Karpas-422 (cell line): ENCODE data around the gene PARVG. TPM values are rescaled to one million over a fixed set of nuclear protein-coding genes. Genes with fewer than 3 reads are reported as not detected.
A peak's percentile ranks its signal among the peaks of the same experiment; 100 is the strongest.

Source experiments
- DNase-seq: peaks from one replicate; pipeline ENCODE4 v3.0.0-alpha.2; 2015
- H2AFZ ChIP-seq: fragments of 200-600 bp; sonication (generic); 2 replicates; pipeline ENCODE4 v1.6.1; 2014; ENCODE audit warnings: antibody characterized with exemption, low read length, mixed read lengths
- H3K27ac ChIP-seq: fragments of 200-600 bp; sonication (generic); 2 replicates; pipeline ENCODE4 v1.5.1; 2014; ENCODE audit warnings: mild to moderate bottlenecking, low read length, moderate library complexity
- H3K27me3 ChIP-seq: fragments of 200-600 bp; sonication (generic); 2 replicates; pipeline ENCODE4 v1.6.1; 2014; ENCODE audit warnings: low read length, mixed read lengths
- H3K36me3 ChIP-seq: fragments of 200-600 bp; sonication (generic); 2 replicates; pipeline ENCODE4 v1.6.1; 2014; ENCODE audit warnings: low read length, mixed read lengths; ENCODE audit not compliant: insufficient read depth
- H3K4me1 ChIP-seq: fragments of 200-600 bp; sonication (generic); 2 replicates; pipeline ENCODE4 v1.6.1; 2014; ENCODE audit warnings: mild to moderate bottlenecking, low read length, mixed read lengths
- H3K4me2 ChIP-seq: fragments of 200-600 bp; sonication (generic); 2 replicates; pipeline ENCODE4 v1.6.1; 2014; ENCODE audit warnings: low read length, low read depth, mild to moderate bottlenecking; ENCODE audit not compliant: poor library complexity, severe bottlenecking
- H3K4me3 ChIP-seq: fragments of 200-600 bp; sonication (generic); 2 replicates; pipeline ENCODE4 v1.5.1; 2014; ENCODE audit warnings: mild to moderate bottlenecking, antibody characterized with exemption, low read length, mixed read lengths
- H3K79me2 ChIP-seq: fragments of 200-600 bp; sonication (generic); 2 replicates; pipeline ENCODE4 v1.6.1; 2014; ENCODE audit warnings: mild to moderate bottlenecking, low read length, mixed read lengths
- H3K9ac ChIP-seq: fragments of 200-600 bp; sonication (generic); 2 replicates; pipeline ENCODE4 v1.6.0; 2014; ENCODE audit warnings: low read length
- H3K9me2 ChIP-seq: fragments of 200-600 bp; sonication (generic), shearing (Covaris generic); replicated peaks from 2 replicates; pipeline ENCODE4 v1.6.0; 2014; ENCODE audit warnings: mild to moderate bottlenecking, low read length, moderate library complexity; ENCODE audit not compliant: insufficient read depth
- H3K9me3 ChIP-seq: fragments of 300-700, 200-600 bp; sonication (generic); 2 replicates; pipeline ENCODE4 v1.6.1; 2014; ENCODE audit warnings: low read length, mixed read lengths
- H4K20me1 ChIP-seq: fragments of 200-600 bp; sonication (generic); 2 replicates; pipeline ENCODE4 v1.6.1; 2014; ENCODE audit warnings: mild to moderate bottlenecking, antibody characterized with exemption, low read length, low read depth; ENCODE audit not compliant: insufficient read depth
- total RNA-seq: library from RNA; depleted of rRNA; stranded (reverse); fragments of >200 nt; shearing (Covaris generic); gene quantifications from 2 replicates; pipeline ENCODE4 v1.2.3, GENCODE V29; 2014; ENCODE audit warnings: low replicate concordance

The PARVG gene
- total RNA-seq, 1 experiment from 2014 or later: 6.3 TPM

DNA sequence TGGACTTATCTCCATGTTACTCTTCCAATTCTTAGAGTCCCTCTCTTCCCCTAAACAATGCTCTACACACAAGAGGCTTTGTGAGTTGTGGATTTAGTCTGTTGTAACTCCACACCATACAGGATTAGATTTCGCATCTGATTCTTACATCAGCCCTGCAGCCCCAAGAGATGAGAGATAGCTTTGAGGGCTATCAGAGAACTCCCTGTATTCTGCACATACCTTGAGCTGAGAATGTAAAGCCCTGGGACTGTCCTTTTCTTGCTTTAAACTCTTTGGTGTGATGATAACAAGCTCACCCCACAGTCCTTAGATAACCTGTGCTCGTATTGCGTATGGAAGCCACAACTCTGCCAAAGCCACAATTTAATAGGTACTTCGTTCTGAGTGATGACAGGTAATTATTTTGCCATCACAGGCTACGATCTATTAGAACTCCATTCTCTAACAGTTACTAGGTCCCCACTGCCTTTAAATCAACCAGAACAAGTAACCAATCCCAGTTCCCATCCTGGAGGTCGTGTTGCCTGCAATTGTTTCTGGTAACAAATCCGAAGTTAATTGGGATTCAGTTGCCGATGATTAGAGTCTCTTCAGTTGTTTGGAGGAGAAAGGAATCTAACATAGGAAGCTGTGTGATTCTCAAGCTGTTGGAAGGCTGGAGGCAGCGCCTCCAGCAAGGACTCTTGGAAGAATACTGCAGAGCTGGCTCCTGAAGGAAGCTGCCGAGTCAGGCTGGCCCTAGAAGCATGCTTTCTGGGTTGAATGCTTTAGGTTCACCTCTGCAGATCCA lies 1.3 kb upstream of the PARVG start:
- Histone ChIP-seq H3K36me3 (no peaks in the 10 kb centered on the region), H3K9me3 (no peaks in the 10 kb centered on the region), H3K4me3 (no peak overlapping the region), H3K9ac (no peak overlapping the region), H3K4me1 (peaks cover 8% of the 10 kb centered on the region), H3K27ac (no peak overlapping the region), H3K27me3 (0 out of 2 replicates have a peak, but pooled peaks cover 3% of the 10 kb centered on the region), H3K9me2 (no peaks in the 10 kb centered on the region), H3K79me2 (no peaks in the 10 kb centered on the region), H3K4me2 (no peak overlapping the region), H4K20me1 (no peaks in the 10 kb centered on the region), H2AFZ (no peak overlapping the region)
- DNase-seq: no peak

DNA sequence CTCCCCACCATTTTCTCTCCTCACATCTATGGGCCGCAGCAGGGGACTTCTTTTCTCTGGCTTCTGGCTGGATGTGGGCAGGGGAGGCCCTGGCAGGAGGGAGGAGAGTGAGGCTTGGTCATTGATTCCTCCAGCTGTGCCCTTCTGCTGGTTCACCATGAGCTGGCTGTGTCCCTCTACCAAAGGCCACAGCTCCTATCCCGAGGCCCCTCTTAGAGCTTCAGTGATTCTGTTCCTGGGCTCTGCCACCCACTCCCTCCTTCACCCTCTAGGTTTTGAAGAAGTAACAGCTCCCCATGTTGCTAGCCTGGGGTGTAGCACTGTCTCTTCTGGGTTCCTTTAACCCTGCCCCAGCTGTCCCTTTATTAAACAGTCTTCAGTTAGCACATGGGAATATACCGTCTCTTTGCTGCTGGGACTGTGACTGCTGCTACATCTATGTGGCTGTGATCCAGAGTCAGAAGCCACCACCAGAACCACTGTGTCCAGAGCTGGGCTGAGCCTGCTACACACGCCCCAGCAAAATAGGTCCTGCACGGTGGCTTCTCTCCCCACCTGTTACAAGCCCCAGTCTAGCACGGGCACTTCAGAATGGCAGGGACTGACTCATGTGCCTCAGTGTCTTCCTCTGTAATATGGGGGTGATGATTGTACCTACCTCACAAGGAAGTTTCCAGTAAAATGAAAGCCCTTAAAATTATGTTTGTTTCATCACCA lies 578 bp upstream of the PARVG start:
- no peak overlapping the region for H2AFZ ChIP-seq

DNA sequence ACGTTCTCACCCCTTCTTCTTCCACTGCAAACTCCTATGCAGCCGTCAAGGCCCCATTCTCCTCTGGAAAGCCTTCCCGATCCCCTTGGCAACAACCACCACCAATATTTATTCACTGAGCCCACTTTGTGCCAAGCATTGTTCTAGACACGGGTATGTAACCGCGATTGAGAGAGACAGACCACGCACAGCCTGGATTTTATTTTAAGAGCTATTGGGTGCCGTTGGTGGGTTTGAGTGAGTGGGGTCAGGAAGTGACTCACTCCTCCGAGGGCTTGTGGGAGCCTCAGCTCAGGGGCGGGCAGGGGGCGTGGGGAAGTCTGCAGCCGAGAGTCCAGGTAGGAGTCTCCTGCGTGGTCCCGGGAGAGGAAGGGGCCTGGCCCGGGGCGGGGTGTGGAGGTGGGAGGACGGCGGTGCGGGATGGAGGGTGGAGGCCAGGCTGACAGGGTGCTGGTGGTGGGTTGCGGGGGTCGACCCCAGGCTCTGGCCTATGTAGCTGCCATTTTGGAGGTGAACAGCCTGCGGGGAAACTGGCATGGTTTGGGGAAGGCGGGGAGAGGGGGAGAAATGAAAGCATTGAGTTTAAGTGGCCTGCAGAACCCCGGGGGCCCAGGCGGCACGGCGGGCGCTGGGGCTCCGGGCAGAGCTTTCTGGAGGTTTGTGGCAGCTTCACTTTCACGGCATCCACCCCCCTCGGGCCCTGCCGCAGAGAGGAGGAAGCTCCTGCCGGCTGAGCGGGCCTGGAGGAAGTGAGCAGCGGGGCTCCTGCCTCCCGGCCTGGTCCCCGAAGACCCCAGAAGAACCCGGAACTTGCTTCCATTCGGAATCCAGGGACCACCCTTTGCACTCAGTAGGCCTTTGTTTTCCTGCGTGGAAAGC lies 547 bp downstream of the PARVG start:
- no peaks in the 10 kb centered on the region for H3K9me3 ChIP-seq
- no peaks in the 10 kb centered on the region for H3K79me2 ChIP-seq
- peak; percentile 47 for DNase-seq
- H3K27me3 ChIP-seq: 0 out of 2 replicates have a peak, but pooled peaks cover under 1% of the 10 kb centered on the region
- no peak overlapping the region for H3K4me3 ChIP-seq
- peak overlapping the region; percentile 41 for H3K4me2 ChIP-seq
- no peak overlapping the region for H2AFZ ChIP-seq
- no peaks in the 10 kb centered on the region for H3K36me3 ChIP-seq
- no peaks in the 10 kb centered on the region for H3K9me2 ChIP-seq
- peak overlapping the region; percentile 38 for H3K9ac ChIP-seq
- H3K4me1 ChIP-seq: peaks cover 8% of the 10 kb centered on the region
- H4K20me1 ChIP-seq: no peaks in the 10 kb centered on the region
- no peak overlapping the region for H3K27ac ChIP-seq

More for the DNA sequence above, 578 bp upstream of the PARVG start:
- Histone ChIP-seq H4K20me1 (no peaks in the 10 kb centered on the region), H3K27ac (no peak overlapping the region), H3K36me3 (no peaks in the 10 kb centered on the region), H3K4me2 (no peak overlapping the region), H3K9ac (no peak overlapping the region), H3K9me2 (no peaks in the 10 kb centered on the region), H3K79me2 (no peaks in the 10 kb centered on the region), H3K4me3 (no peak overlapping the region), H3K4me1 (peaks cover 8% of the 10 kb centered on the region), H3K27me3 (0 out of 2 replicates have a peak, but pooled peaks cover 3% of the 10 kb centered on the region), H3K9me3 (no peaks in the 10 kb centered on the region)
- no peak for DNase-seq

DNA sequence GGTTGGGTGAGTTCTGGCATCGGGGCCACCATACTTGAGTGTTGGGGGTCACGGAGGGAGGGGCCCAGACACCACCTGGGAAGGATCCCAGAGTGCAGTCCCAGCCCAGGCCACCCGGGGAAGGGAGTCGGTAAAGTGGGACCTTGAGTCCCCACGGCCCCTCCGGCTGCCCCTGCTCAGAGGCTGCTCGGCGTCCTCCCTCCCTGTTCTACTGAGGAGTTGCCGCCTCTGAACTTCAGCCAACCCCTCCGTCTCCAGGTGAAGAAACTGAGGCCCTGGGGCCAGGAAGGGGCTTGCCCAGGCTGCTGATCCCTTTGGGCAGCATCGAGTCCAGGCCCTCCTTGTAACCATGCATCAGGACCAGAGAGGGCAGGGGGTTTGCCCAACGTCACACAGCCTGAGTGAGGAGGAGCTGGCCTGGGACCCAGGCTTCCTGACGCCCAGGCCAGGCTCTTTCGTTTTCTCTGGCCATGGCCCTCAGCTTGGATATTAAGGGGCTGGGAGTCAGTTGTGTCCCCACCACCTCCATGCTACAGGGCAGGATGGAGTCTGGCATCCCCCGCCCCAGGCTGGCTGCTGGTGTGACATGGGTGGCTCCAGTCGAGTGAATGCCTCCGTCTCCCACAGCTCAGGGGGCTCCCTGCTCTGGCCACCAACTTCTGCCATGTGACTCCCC lies 1.3 kb downstream of the PARVG start:
- Histone ChIP-seq H3K36me3 (no peaks in the 10 kb centered on the region), H3K9me2 (no peaks in the 10 kb centered on the region), H3K4me3 (no peak overlapping the region), H2AFZ (no peak overlapping the region), H3K9ac (peak overlapping the region; percentile 38), H3K9me3 (no peaks in the 10 kb centered on the region), H3K4me1 (peaks cover 8% of the 10 kb centered on the region), H3K27me3 (no peaks in the 10 kb centered on the region), H3K4me2 (peak overlapping the region; percentile 41), H4K20me1 (no peaks in the 10 kb centered on the region), H3K27ac (no peak overlapping the region), H3K79me2 (no peaks in the 10 kb centered on the region)
- DNase-seq: no peak

DNA sequence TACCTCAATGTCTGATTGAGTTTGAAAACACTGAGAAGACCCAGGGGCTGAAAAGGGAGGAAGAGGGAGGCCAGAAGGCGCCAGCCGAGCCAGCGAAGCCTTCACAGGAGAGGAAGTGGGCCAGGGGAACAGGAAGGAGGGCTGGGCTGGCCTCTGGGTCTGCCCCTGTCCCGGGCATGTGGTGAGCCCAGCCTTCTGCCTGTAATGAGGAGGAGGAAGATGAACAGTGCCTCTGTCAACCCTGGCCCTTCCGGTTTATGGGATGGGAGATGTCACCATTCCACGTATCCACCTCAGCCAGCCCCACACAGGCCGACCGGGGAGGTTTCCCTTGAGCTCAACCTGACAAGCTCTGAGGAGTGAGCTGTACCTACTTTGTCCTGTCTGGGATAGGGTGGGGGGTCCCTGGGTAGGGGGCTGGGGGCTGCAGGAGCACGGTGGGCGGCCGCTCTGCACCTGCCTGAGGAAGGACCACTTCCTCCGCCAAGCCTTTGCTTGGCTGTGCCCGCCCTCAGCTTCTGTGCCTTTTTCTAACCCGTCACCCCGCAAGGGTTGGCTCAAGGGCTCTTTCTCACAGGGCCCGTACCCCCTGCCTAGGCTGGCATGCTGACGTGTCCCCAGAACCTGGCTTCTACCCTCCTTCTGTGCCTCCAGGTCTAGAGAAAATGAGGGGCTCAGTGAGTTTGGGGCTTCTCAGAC lies 2.0 kb downstream of the PARVG start:
- Histone ChIP-seq H3K4me1 (peaks cover 8% of the 10 kb centered on the region), H3K4me3 (no peak overlapping the region), H4K20me1 (no peaks in the 10 kb centered on the region), H2AFZ (no peak overlapping the region), H3K27me3 (no peaks in the 10 kb centered on the region), H3K9me3 (no peaks in the 10 kb centered on the region), H3K36me3 (no peaks in the 10 kb centered on the region), H3K9ac (no peak overlapping the region), H3K27ac (no peak overlapping the region), H3K4me2 (no peak overlapping the region), H3K79me2 (no peaks in the 10 kb centered on the region), H3K9me2 (no peaks in the 10 kb centered on the region)
- no peak for DNase-seq

DNA sequence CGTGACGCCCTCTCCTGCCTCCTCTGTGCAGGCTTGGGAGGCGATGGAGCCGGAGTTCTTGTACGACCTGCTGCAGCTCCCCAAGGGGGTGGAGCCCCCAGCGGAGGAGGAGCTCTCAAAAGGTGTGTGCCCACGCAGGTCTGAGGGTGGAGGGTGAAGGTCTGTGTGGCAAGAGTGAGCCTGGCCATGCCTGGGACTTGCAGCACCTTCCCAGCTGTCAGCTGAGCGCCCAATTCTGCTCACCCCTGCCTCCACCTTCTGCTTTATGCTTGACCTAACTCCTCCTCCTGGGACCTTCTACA lies 2.5 kb downstream of the PARVG start:
- Histone ChIP-seq H3K36me3 (no peaks in the 10 kb centered on the region), H3K4me2 (no peak overlapping the region), H3K79me2 (no peaks in the 10 kb centered on the region), H2AFZ (no peak overlapping the region), H3K9me2 (no peaks in the 10 kb centered on the region), H4K20me1 (0 out of 2 replicates have a peak, but pooled peaks cover 3% of the 10 kb centered on the region), H3K27ac (no peak overlapping the region), H3K27me3 (no peaks in the 10 kb centered on the region), H3K9me3 (no peaks in the 10 kb centered on the region), H3K4me3 (no peak overlapping the region), H3K4me1 (peaks cover 8% of the 10 kb centered on the region), H3K9ac (no peak overlapping the region)
- no peak for DNase-seq

DNA sequence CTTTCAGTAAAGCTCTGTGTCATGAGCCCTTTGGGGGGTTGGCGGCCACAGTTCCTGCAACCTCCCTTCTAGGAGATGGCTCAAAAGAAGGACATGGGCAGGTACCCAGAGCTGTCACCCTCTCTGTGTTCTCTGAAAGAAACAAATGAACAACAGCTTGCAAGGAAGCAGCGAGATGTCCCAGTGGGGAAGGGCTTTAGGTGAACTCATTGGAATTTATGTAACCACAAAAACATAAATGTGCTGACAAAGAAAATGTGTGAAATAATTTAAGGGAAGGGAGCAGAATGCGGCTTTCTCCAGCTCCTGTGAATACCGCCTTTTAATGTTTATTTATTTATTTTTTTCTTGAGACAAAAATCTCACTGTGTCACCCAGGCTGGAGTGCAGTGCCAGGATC lies 3.3 kb downstream of the PARVG start:
- Histone ChIP-seq H4K20me1 (0 out of 2 replicates have a peak, but pooled peaks cover 3% of the 10 kb centered on the region), H3K9me2 (no peaks in the 10 kb centered on the region), H3K36me3 (no peaks in the 10 kb centered on the region), H3K4me2 (no peak overlapping the region), H3K27ac (no peak overlapping the region), H3K9ac (no peak overlapping the region), H3K79me2 (no peaks in the 10 kb centered on the region), H3K9me3 (no peaks in the 10 kb centered on the region), H3K4me1 (peaks cover 9% of the 10 kb centered on the region), H2AFZ (no peak overlapping the region), H3K4me3 (no peak overlapping the region), H3K27me3 (no peaks in the 10 kb centered on the region)
- DNase-seq: no peak
